Smooth muscle cell of the brain vasculature (primary cell): ENCODE data around the gene BOLA3.
"Not testable (repeated sequence)": the region's sequence is repeated elsewhere in the genome, so short reads cannot be mapped to it uniquely, and the experiment has no call there.

Experiments
- DNase-seq: peaks from one replicate; pipeline ENCODE4 v3.0.0-alpha.2; 2012; ENCODE audit warnings: low read depth, low spot score

The BOLA3 gene

DNA sequence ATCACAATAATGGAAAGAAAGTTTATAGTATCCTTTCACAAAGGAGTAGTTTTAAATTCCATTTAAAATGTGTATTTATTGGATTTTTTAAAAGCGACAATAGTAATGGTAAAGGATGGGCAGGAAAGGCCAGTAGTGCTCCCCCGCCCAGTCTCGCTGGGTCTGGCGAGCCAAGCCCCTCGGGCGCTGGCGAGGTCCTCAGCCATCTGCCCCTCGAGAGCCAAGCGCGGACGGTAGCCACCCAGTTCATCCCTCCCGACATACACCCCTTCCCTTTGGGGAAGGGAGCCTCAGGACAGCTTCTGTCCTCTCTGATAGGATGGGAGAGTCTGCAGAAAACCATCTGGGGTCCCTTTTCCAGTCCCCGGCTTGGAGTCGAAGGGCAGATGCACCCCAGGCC, 45.2 kb downstream of the BOLA3 start:
- no peak for DNase-seq

DNA sequence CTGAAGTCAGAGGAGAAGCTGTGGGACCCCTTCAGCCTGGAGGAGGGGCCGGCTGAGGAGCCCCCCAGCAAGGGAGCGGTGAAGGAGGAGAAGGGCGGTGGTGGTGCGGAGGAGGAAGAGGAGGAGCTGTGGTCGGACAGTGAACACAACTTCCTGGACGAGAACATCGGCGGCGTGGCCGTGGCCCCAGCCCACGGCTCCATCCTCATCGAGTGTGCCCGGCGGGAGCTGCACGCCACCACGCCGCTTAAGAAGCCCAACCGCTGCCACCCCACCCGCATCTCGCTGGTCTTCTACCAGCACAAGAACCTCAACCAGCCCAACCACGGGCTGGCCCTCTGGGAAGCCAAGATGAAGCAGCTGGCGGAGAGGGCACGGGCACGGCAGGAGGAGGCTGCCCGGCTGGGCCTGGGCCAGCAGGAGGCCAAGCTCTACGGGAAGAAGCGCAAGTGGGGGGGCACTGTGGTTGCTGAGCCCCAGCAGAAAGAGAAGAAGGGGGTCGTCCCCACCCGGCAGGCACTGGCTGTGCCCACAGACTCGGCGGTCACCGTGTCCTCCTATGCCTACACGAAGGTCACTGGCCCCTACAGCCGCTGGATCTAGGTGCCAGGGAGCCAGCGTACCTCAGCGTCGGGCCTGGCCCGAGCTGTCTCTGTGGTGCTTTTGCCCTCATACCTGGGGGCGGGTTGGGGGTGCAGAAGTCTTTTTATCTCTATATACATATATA, 46.0 kb downstream of the BOLA3 start:
- no peak for DNase-seq

- no peak for DNase-seq
These were observed 47.2 kb downstream of the BOLA3 start for GRCh38 chr2:74100254-74101216.

GRCh38 chr2:74099835-74100234, 47.9 kb downstream of the BOLA3 start:
- no peak for DNase-seq

- no peak for DNase-seq
These were observed 48.4 kb downstream of the BOLA3 start for GRCh38 chr2:74099271-74099670.

- DNase-seq = no peak
These were observed 50.1 kb downstream of the BOLA3 start for GRCh38 chr2:74097574-74097973.

GRCh38 chr2:74096052-74096451, 51.7 kb downstream of the BOLA3 start:
- DNase-seq = no peak

DNA sequence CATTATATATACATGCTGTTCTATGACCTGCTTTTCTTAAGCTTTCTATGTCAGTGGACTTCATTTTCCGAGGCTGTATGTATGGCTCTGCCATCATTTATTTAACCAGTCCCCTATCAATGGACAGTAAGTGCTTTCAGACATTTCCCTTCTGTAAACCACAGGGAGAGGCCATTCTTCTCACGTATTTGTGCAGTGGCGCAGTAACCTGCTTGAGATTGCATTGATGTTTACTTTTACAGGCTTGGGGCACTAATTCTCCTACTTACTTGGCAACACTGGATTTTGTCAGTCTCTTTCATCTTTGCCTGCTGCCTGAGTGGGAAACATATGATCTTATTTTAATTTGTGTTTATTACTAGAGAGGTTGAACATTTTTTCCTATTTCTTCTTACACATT, 52.1 kb downstream of the BOLA3 start:
- no peak for DNase-seq

DNA sequence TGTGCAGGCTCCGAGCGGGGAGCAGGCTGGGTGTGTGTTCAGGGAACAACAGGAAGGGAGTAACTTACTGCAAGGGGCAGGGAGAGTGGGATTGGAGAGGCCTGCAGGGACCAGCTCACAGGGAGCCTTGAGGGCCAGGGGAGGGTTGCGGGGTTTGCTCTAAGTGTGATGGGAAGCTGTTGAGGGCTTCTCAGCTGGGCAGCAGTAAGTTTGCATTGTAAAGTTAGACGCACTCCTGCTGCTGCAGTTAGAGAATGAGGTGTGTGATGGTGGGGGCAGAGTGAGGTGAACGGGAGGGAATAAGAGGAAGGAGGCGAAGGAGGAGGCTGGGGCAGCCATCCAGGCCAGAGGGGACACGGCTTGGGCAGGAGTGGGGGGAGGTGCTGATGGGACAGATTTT, 53.4 kb downstream of the BOLA3 start:
- no peak for DNase-seq

DNA sequence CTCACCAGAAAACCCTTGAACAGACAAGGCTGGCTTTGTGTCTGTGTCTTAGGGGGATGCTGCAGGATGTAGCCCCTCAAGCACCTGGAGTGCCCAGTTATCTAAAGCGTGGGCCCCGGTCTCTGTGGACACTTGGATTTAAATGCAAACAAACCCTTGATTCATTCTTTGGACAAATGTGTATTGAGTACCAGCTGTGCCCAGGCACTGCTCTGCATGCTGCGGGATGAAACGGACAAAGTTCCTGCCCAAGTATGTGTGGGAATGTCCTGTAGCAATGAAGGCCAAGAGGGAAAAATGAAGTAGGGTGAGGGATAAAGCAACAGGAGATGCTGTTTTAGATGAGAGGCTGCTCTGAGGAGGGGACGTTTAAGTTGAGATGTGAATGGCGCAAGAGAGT, 53.9 kb downstream of the BOLA3 start:
- DNase-seq = no peak

DNA sequence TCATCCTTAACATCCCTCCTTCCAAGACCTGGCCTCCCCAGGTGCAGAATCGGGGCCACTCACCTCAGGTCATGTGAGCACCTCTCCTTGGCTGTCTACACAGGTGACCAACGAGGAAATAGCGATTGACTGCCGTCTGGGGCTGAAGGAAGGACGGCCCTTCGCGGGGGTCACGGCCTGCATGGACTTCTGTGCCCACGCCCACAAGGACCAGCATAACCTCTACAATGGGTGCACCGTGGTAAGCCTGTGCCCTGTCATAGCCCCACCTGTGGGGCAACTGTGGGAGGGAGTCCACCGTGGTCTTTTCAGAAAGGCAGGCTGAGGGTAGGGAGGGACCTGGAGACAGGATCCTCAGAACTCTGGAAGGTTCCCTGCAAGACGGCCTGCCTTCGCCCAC, 54.3 kb downstream of the BOLA3 start:
- no peak for DNase-seq

DNA sequence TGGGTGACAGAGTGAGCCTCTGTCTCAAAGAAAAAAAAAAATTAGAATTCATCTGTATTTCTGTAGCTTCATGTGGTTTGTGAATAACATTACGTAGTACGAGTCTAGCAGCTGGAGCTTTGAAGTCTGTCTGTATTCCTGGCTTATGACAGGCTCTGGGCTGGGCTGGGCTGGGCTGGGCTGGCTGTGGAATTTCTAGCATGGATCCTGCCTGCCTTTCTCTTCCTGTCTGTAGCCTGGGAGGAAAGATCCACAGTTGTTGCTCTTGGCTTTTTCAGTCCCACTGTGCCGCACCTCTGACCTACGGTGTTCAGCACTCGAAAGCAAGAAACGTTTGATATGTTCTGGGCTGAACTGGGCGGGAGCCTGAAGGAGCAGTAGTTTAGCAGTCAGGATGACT, 55.4 kb downstream of the BOLA3 start:
- DNase-seq = no peak

- DNase-seq = no peak
These were observed 56.3 kb downstream of the BOLA3 start for GRCh38 chr2:74091391-74091790.

DNA sequence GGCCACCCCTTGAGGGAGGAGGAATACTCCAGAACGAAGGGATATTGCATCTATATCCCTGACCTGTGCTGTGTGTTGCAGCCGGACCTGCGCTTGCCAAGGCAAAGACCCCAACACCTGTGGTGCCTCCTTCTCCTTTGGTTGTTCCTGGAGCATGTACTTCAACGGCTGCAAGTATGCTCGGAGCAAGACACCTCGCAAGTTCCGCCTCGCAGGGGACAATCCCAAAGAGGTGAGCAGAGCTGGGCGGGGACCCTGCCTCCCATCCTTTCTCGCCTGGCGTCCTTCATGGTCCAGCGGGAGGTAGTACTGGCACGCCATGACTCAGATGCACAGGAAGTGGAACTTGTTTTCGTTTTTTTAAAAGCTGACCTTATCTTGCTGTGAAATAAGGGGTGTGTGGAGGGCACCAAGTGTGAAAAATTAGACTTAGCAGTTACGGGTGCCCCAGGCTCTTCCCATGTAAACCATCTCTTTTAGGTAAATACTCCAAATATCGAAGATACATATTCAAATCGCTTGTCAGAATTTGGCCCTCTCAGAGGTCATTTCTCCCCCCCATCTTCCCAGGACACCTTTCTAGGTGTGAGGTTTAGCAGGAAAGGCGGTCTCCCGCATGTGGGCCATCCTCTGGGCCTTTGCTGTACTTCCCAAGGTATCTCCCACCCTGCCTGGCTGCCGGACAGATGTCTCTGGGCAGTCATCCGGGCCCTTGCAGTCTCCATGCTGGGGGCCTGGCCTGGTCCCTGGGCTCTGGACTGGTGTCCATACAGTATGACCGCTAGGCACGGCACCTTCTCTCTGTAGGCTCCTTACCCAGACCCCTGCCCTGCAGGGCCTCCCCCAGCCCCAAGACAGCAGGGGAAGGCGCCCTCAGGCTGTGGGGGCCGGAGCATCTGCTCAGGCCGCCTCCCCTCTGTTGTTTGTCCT, 57.6 kb downstream of the BOLA3 start:
- DNase-seq = no peak

DNA sequence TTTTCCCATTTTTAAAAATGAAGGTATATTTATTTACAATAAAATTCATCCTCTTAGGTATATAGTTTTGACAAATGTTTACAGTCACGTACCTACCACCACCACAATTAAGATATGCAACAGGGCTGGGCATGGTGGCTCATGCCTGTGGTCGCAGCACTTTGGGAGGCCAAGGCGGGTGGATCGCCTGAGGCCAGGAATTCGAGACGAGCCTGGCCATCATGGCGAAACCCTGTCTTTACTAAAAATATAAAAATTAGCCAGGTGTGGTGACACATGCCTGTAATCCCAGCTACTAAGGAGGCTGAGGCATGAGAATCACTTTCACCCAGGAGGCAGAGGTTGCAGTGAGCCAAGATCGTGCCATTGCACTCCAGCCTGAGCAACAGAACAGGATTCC, 59.0 kb downstream of the BOLA3 start:
- DNase-seq = not testable (repeated sequence)

- no peak for DNase-seq
These were observed 60.0 kb downstream of the BOLA3 start for GRCh38 chr2:74087696-74088095.

DNA sequence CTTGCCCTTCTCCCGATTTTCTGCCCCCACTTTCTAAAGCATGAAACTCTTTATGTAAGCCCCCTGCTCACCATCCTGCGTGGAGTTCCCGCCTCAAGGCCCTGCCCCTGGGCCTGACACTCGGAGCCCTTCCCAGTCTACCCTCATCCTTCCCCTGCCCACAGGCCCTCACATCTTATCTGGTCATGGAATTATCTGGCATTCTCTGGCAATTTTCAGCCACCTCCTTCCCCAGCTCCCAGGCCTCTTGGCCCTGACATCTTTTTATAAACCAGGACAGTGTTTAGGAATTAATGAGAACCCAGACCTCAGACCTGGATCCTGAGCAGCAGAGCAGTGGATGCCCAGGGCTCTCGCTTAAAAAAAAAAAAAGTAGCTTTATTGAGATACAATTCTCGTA, 61.7 kb downstream of the BOLA3 start:
- DNase-seq = no peak
